HG03060 (cell line): Measurements from ENCODE around the gene MOGAT3.

Experiments
- ATAC-seq: cut with Tn5 transposase; IDR thresholded peaks from one replicate; pipeline ENCODE4 v1.9.1; 2021; ENCODE audit warnings: low read depth, moderate number of reproducible peaks; ENCODE audit not compliant: unreplicated experiment

Gene MOGAT3

DNA sequence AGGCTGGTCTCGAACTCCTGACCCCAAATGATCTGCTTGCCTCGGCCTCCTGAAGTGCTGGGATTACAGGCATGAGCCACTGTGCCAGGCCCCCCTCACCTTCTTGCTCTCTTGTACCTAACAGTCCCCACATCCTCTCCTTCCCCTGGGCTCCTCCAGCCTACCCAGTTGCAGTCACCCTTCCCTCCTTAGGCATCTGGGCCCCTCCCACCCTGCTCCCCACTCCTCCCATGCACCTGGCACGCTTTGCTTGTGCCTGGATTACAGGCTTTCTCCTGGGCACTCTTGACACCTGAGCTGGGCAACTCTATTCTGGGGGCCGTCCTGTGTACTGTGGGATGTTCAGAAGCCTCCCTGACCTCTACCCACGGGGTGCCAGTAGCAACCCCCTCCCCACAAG lies 33.8 kb upstream of the MOGAT3 start:
- no peak for ATAC-seq

DNA sequence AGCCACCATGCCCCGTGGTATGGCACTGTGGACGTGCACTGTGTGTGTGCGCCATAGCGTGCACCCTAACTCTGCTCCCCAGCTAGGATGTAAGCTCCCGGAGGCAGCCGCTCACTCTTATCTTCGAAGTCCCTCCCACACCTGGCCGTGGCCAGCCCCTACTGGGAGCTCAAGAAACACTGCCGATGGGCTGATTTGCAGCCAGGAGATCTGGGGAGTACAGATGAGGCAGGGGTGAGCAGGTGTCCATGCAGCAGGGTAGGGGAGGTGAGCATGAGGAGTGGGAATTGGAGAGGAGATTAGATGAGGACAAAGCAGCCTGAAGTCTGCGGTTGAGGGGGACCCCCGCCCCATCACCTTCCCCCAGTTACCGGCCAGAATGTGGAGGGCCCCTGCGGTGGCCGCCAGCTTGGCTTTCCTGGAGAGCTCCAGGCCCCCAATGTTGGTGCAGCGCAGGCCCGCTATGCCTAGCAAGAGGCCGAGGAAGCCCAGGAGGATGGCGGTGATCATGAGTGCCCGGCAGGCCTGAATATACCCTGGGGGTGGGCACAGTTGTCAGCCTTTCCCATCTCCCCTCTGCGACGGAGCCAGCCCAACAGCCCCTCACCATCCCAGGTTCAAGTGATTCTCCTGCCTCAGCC lies 33.2 kb upstream of the MOGAT3 start:
- no peak for ATAC-seq

DNA sequence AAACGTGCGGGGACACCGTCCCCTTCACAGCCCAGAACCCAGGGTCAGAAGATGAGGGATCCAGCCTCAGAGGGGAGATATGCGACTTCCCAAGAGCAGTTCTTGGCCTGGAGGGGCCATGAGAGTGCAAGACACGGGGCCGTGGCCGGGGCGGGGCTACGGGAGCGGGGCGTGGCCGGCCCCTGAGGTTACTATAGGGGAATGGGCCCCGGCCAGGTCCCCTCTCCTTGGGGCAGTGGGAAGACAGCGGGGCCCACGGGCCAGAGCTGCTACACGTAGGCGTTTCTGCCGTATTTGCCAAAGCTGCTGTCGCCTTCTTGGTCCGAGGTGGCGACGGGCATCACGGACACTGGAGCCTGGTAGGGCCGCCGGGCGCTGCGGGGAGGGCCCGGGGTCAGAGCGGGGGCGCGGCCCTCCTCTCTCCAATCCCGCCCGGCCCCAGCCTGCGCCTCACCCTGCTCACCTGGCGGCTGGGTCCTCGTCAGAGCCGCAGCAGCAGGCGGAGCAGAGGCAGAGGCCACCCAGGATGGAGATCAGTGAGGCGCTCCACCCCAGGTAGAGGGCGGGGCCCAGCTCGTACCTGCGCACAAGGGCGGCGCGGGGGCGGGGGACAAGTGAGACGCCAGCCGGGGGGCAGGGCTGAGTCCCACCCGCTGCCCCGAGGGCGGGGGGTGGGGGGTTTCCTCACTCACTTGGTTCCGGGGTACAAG lies 31.5 kb upstream of the MOGAT3 start:
- no peak for ATAC-seq

DNA sequence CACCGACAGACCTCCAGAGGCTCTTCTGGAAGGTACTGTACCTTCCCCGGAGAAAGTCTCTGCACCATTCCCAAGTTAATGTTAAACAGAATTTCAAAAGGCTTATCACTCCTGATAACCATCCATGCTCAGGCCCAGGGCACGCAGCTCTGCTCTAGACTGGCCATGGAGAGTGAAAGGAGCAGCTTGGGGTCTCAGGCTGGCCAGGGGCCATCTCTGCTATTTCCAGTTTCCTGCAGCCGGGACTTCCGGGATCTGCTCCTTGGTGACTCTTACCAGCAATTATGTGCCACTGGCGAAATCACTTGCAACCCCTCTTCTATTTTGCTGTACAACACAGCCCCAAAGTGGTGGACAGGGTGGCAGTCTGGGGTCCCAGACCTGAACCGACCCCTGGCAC lies 30.8 kb upstream of the MOGAT3 start:
- no peak for ATAC-seq

DNA sequence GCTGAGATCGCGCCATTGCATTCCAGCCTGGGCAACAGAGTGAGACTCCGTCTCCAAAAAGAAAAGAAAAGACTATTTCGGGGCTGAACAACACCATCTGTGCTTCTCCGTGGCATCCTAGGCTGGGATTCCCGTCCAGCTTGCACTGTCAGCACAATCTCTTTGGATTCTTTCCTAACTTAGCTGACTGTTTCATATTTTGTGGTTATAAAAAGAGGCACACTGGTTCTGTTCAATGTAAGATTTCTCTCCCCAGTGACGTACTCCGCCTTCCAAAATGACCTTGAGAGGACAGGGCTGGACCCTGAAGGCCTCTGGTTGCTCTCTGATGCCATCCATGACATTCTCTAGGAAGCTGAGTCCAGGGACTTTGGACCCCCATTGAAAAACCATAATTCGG lies 25.9 kb upstream of the MOGAT3 start:
- ATAC-seq = no peak

DNA sequence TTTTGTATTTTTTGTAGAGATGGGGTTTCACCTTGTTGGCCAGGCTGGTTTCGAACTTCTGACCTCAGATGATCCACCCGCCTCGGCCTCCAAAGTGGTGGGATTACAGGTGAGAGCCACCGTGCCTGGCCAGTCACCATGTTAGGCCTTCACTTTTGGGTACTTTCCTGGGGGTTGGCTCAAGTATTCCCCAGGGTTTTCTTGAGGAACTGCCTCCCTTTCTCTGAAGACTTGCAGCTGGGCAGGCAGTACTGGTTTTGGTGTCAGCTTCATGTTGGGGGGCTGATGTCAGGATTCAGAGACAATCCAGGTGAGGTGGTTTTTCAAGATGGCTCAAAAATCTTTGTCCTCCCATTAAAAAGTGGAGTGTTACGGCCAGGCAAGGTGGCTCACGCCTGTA lies 24.8 kb upstream of the MOGAT3 start:
- ATAC-seq = no peak

DNA sequence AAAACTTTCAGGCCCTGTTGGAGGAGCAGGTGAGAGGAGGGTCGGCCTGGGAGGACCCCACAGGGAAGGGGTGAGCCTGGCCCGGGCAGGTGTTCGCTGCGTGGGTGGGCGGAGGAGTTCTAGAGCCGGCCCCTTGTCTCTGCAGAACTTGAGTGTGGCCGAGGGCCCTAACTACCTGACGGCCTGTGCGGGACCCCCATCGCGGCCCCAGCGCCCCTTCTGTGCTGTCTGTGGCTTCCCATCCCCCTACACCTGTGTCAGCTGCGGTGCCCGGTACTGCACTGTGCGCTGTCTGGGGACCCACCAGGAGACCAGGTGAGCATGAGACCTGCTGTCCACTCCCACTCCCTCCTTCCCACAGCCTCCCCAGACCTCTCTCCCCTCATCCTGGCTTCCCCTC lies 22.7 kb upstream of the MOGAT3 start:
- ATAC-seq = no peak

DNA sequence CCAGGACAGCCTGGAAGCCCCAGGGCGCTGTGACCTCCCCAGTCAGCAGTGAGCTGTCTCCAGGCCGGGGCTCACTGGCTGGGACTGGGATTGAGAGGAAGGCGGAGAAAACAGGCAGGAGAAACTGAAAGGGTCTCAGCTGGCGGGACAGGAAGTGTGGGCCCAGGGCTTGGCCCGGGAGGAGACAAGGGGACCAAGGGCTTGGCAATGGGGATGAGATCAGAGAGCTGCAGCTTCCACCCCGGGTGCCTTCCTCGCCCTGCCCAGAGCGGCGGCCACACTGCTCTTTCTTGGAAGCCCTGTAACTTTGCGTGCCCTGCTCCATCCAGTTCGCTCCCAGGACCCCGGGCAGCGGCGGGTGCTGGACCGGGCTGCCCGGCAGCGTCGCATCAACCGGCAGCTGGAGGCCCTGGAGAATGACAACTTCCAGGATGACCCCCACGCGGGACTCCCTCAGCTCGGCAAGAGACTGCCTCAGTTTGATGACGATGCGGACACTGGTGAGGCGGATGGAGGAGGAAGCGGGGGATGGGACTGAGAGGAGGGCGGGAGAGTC lies 21.5 kb upstream of the MOGAT3 start:
- ATAC-seq = no peak

DNA sequence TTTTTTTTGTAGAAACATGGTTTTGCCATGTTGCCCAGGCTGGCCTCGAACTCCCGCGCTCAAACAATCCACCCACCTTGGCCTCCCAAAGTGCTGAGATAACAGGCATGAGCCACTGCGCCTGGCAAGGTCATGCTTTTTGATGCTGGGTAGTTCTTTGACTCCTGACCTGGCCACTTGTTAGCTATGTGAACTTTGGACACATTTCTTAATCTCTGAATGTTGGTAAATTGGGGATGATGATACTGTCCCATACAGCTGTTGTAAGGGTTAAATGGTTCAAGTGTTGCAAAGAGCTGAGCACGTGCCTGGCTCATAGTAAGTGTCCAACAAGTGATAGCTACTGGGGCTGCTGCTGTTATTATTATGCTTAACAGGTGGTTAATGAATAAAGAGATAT lies 19.5 kb upstream of the MOGAT3 start:
- no peak for ATAC-seq

DNA sequence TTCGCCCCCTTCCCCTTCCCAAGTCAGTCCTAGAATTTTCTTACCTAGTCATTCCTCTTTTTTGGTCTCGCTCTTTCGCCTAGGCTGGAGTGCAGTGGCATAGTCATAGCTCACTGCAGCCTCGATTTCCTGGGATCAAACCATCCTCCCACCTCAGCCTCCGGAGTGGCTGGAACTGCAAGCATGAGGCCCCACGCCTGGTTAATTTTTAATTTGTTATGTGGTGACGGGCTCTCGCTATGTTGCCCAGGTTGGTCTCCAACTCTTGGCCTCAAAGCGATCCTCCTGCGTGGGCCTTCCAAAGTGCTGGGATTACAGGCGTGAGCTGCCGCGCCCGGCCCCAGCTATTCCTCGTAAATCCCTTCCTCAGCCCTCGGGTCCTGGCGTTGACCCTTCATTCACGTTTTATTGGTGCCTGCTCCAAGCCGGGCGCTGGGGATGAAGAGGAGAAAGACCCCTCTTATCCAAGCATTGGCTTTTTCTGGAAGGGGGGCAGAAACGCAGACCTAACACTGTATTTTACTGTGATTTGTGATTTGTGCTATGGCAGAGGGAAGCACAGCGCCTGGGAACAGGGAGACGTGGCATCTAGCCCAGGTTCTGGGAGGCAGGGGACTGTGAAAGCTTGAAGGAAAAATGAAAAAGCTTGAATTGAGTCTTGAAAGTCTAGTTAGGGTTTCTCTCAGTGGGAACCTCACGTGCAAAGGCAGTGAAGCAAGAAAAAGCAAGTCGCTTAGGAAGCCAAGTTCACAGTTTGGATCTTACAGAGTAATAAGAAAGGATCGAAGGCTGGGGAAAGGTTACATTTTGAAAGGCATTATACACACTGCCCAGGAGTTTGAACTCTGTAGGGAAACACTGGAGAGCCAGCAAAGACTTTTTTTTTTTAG lies 17.6 kb upstream of the MOGAT3 start:
- no peak for ATAC-seq

DNA sequence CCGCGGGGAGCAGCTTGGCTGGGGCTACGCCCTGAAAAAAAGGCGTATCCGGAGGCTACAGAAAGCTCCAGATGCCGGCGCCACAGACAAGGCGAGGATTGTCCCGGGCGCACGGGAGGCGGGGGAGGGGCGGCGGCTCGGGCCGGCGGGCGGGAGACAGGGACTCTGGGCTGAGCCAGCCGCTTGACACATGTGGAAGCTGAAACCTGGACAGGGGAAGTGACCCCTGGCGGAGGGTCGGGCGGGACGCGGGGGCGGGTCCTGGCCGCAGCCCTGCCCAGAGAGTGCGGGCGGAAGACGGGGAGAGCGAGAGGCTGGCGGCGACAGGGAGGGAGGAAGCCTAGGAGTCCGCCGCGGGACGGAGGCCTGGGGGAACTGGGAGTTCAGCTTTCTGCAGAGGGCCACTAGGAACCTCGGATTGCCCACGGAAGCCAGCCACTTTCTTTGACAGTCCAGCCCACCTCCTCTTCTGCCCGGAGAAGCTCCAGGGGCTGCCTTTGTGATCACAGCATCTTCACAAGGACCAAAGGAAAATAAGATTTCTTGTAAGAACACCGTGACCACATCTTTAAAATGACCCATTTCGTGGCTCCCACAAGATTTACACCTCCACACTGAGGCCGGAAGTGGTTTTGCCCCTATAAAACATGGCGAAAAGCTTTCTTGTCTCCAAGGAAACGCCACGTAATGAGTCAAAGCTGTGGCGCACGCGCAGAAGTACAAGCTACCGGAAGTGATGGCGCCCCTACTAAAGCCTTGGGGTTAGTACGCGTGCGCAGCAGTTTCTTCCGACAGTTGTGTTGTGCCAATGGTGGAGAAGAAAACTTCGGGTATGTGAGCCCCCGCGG lies 16.8 kb upstream of the MOGAT3 start, which contains the start of the genes PLOD3 and ZNHIT1:
Gene PLOD3, minus strand, starts transcription at position 194 of the 848 bp plus-strand sequence. CDS start 307 bp downstream, outside the sequence.
Gene ZNHIT1, plus strand, starts transcription at position 778 of the 848 bp plus-strand sequence. Its CDS starts 31 bp downstream, at position 809.
- ATAC-seq = peak; percentile 71

DNA sequence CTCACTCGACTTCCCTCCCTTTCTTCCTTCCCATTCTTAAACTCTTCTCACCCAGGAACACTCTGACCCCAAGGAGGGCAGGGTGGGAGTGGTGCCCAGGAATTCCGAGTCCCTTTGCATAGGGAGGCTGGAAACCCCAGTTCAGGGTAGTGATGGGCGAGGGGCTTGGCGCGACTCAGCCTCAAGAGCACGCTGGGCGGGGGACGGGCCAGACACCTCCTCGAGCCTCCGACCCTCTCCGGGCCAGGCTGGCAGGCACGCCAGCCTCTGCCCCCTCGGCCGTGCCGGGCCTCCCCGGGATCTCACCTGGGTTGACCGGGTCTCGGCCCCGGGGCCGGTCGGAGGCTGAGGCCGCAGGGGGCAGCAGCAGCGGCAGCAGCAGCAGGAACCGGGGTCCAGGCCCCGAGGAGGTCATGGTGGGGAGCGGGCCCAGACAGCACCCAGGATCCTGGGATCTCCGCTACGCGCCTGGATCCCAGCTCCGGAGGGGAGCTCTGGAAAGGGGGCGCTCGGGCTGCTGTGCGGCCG lies 16.1 kb upstream of the MOGAT3 start:
- no peak for ATAC-seq

DNA sequence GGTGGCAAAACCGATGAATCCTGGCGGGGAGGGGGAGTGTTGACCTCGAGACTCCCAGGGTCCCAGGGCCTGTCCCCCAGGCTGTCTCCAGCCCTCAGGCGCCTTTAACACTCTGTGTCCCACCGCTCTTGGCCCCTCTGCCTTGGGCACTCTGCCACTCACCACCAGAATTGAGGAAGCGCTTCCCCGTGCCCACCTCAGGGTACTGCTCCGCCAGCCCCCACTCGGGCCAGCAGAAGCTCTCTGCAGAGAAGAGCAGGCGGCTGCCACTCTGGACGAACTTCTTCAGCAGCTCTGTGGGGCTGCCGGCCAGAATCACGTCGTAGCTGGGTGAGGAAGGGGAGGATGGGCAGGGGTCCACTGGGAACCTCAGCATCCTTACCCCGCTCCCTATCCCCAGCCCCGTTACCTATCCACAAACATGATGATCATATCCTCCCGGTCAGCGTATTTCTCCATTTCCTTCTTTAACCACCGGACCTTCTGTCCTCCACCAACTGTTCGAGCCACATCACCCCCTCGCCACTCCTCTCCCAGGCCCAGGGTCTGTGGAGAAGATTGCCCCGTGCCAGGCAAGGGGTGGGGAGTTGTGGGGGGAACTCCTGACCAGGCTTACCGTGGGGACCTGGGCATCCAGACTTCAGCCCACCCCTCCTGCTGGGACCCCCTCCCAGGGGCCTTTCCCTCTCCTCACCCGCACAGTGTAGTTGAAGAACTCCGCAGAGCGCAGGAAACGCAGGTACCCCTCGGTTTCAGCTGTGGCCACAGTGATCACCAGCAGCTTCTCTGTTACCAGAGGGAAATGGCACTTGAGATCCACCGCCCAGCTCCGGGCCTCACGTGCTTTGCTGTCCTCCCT lies 15.4 kb upstream of the MOGAT3 start:
- no peak for ATAC-seq

DNA sequence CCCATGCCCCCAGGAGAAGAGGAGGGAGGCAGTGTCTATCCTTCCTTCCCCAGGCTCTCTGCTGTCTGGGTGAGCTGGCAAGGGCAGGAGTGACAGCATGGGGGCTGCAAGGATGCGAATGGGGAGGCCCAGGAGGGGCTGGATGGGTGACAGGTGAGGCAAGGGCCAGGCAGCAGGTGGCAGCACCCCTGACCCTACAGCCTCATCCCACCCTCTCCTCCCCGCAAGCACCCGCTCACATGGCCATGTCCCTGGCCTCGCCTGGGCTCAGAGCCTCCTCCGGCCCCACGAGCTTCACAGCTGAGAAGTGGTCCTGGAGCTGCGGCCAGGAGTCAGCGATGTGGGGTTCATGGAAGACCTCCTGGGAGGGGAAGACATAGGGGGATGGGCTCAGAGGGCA lies 11.2 kb upstream of the MOGAT3 start:
- ATAC-seq = no peak

DNA sequence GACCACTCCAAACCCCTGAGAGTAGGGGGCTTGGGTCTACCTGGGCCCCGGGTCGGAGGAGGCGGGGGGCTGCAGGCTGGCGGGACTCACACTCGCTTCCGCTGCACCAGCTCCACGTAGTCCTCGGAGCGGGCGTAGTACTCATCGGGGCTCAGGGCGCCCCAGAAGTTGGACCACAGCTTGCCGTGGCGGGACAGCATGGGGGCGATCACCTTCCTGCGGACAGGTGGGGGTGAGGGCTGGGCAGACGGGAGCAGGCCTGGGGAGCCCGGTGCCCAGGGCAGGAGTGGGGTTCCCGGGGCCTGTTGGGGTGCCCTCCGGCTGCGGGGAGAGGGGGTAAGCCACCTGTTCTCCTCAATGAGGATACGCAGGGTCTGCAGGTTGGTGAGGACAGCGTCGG lies 10.7 kb upstream of the MOGAT3 start:
- ATAC-seq = no peak

DNA sequence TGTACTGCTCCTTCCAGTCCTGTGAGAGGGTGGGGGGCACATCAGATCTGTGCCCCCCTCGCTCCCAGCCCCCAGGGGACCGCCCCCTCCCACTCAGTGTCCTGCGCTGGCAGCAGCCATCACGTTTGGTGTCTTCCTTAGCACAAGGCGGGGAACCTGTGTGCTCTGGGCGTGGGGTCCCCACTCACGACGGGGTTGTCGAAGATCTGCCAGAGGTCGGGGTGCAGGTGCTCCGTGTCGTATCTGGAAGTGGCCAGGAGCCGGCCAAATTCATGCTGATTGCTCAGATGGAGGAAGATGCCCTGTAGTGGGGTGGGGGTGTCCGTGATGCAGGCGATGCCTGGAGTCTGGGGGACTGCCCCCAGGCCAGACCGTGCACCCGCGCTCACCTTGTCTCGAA lies 9.3 kb upstream of the MOGAT3 start:
- ATAC-seq = no peak

DNA sequence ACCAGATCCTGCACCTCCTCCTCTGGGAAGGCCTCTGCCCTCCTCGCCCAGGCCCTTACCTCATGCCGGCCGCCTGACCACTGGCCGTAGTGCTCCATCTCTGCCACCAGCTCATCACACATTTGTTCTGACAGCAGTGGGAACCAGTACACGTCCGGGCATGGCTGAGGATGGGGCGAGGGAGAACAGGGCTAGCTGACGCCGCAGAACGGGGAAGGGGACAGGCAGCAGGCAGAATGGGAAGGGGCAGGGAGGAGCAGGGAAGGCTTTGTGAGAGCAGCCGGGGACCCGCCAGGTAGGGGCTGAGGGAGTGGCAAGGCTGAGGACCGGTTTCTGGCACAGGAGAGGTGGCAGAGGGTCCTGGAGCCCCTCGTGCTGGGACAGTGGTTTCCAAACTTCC lies 8.0 kb upstream of the MOGAT3 start:
- ATAC-seq = no peak

DNA sequence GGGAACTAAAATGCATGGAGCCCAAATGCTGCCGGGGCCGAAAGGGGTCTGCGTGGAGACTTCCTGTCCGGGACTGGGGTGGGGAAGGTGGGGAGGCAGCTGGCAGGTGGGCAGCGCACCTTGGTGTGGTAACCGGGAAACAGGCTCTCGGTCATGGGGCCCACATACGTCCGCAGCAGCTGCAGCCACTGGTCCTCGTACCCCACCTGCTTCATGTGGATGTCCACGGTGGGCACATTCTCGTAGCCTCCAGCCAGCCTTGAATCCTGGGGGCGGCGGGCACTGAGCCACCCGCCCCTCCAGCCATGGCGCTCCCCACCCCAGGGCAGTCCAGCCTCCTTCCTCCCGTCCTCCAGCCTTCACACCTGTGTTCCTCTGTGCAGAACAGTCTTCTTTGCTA lies 6.6 kb upstream of the MOGAT3 start:
- no peak for ATAC-seq

DNA sequence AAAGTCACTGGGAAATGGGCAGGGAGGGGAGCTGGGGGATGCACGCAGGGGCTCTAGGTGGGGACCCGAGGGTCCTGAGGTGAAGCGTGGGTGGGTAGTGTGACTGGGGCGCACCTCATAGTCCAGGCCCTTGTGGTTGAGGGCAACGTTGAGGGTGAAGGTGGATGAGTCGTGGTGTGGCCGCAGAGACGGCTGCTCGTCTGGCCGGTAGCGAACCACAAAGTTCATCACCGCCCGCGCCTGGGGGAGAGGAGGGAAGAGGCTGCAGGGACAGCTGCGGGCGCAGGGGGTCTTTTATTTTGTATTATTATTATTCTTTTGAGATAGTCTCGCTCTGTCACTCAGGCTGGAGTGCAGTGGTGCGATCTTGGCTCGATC lies 5.8 kb upstream of the MOGAT3 start:
- ATAC-seq = no peak
